ENCODE data around the gene NRG2. TPM values are rescaled to one million over a fixed set of nuclear protein-coding genes. Genes with fewer than 3 reads are reported as not detected.

The NRG2 gene
- total and polyA plus RNA-seq, 2 of the 8 experiments (the other 6 are each of a cell fraction or from before 2014, with no cell fraction given) = 0.27 to 0.54 TPM

DNA sequence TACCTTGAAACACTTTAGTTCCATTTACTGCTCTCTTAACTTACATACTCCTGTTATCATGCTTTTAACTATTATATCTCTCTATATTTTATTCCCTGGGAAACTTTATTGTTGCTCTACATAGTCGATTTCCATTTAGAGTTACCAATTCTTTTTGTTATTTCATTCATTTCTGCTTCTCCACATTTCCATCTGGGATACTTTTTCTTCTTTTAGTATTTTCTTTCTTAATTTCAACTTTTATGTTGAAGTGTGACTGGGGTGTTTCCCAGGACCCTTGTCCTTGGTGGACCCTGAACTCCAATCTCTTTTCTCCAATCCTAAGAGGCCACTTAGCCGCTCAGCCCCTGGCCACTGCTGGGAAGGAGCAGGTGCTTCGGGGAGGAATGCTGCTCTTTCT lies 211.5 kb downstream of the NRG2 start (continued):
- TF ChIP-seq KDM5A (IDR thresholded peaks at IDR 0.05; ENCODE audit: low read length) = no peak

Data from H1 (cell line).